ENCODE results near the gene NRXN3. TPM values are rescaled to one million over a fixed set of nuclear protein-coding genes. Genes with fewer than 3 reads are reported as not detected.

Gene NRXN3
- total RNA-seq, 1 experiment from 2014 or later = not detected

DNA sequence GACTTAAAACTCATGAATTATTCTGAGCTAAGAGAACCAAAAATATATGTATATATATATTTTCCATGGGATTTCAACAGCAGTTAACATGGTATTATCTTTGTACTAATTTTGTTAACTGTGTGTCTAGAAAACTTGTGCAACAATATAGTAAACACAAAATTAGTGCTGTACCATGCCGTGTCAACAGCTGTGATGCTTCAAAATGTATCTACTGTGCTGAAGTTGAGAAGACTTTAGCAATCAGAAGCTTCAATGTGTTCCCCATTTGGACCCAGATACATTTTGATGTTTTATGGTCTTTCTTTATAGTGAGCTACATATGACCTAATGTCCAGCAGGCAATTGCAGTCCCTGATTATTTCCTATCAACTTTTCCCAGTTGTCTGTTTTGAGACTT lies 1635.5 kb downstream of the NRXN3 start:
- POLR2A ChIA-PET = no interaction called here
- Histone ChIP-seq H4K20me1 (ENCODE audit: insufficient read depth) (no peaks in the 10 kb centered on the region), H3K9me3 (ENCODE audit: control insufficient read depth in 1 of 2, insufficient read depth in 1 of 2, low read depth in 1 of 2, low read length in 2 of 2) (peaks cover 4 to 22% of the 10 kb centered on the region in 2 experiments; a peak in 2 of 4 replicates), H3K79me2 (ENCODE audit: insufficient read depth, low read length) (no peaks in the 10 kb centered on the region), H3K4me2 (ENCODE audit: low read length) (no peak overlapping the region), H3K36me3 (ENCODE audit: control insufficient read depth in 1 of 2, insufficient read depth in 2 of 2, low read length in 2 of 2) (no peaks in the 10 kb centered on the region), H3K9me2 (ENCODE audit: insufficient read depth) (no peaks in the 10 kb centered on the region), H2AFZ (ENCODE audit: low read depth, low read length, poor library complexity, severe bottlenecking) (no peak overlapping the region), H3K9ac (ENCODE audit: low read length) (no peak overlapping the region), H3K4me1 (ENCODE audit: control insufficient read depth in 1 of 2, insufficient read depth in 2 of 2, low read length in 2 of 2) (no peaks in the 10 kb centered on the region), H3K27me3 (ENCODE audit: insufficient read depth, low read length) (no peaks in the 10 kb centered on the region), H3K27ac (ENCODE audit: low read depth, low read length) (no peak overlapping the region), H3K4me3 (replicated peaks in 1 of 2; ENCODE audit: low read depth in 1 of 2, low read length in 2 of 2) (no peak overlapping the region)
- ATAC-seq (no peak), DNase-seq (ENCODE audit: low read depth, low spot score) (no peak)
- CTCF ChIA-PET = no interaction called here
- intact Hi-C loops (cut with micrococcal nuclease) = no loop called here
- TF ChIP-seq, protein P1, sequence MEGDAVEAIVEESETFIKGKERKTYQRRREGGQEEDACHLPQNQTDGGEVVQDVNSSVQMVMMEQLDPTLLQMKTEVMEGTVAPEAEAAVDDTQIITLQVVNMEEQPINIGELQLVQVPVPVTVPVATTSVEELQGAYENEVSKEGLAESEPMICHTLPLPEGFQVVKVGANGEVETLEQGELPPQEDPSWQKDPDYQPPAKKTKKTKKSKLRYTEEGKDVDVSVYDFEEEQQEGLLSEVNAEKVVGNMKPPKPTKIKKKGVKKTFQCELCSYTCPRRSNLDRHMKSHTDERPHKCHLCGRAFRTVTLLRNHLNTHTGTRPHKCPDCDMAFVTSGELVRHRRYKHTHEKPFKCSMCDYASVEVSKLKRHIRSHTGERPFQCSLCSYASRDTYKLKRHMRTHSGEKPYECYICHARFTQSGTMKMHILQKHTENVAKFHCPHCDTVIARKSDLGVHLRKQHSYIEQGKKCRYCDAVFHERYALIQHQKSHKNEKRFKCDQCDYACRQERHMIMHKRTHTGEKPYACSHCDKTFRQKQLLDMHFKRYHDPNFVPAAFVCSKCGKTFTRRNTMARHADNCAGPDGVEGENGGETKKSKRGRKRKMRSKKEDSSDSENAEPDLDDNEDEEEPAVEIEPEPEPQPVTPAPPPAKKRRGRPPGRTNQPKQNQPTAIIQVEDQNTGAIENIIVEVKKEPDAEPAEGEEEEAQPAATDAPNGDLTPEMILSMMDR (IDR thresholded peaks at IDR 0.05 in 2 of 3, conservative IDR thresholded peaks at IDR 0.05 in 1 of 3; ENCODE audit: borderline replicate concordance in 1 of 3, insufficient read depth in 1 of 3, low read depth in 2 of 3, low read length in 2 of 3) = no peak
- no peak for TF ChIP-seq SIN3A (IDR thresholded peaks at IDR 0.05; ENCODE audit: low read depth)
- TF ChIP-seq, protein P2, sequence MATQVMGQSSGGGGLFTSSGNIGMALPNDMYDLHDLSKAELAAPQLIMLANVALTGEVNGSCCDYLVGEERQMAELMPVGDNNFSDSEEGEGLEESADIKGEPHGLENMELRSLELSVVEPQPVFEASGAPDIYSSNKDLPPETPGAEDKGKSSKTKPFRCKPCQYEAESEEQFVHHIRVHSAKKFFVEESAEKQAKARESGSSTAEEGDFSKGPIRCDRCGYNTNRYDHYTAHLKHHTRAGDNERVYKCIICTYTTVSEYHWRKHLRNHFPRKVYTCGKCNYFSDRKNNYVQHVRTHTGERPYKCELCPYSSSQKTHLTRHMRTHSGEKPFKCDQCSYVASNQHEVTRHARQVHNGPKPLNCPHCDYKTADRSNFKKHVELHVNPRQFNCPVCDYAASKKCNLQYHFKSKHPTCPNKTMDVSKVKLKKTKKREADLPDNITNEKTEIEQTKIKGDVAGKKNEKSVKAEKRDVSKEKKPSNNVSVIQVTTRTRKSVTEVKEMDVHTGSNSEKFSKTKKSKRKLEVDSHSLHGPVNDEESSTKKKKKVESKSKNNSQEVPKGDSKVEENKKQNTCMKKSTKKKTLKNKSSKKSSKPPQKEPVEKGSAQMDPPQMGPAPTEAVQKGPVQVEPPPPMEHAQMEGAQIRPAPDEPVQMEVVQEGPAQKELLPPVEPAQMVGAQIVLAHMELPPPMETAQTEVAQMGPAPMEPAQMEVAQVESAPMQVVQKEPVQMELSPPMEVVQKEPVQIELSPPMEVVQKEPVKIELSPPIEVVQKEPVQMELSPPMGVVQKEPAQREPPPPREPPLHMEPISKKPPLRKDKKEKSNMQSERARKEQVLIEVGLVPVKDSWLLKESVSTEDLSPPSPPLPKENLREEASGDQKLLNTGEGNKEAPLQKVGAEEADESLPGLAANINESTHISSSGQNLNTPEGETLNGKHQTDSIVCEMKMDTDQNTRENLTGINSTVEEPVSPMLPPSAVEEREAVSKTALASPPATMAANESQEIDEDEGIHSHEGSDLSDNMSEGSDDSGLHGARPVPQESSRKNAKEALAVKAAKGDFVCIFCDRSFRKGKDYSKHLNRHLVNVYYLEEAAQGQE (IDR thresholded peaks at IDR 0.05; ENCODE audit: low read depth) = no peak
- TF ChIP-seq ELF1 (IDR thresholded peaks at IDR 0.05; ENCODE audit: borderline replicate concordance, low read depth) = no peak
- TF ChIP-seq JUND (IDR thresholded peaks at IDR 0.05) = no peak
- no peak for TF ChIP-seq YY1 (IDR thresholded peaks at IDR 0.05; ENCODE audit: extremely low read depth, insufficient replicate concordance, low read depth, low read length)
- TF ChIP-seq RAD21 (IDR thresholded peaks at IDR 0.05; ENCODE audit: low read depth) = no peak
- TF ChIP-seq POLR2A (IDR thresholded peaks at IDR 0.05; ENCODE audit: borderline replicate concordance, extremely low read depth, insufficient read depth, insufficient read length) = no peak
- RAD21 ChIA-PET (ENCODE audit: low non-redundant PET in 1 of 2, low total read pairs in 2 of 2, uncharacterized antibody in 2 of 2, unreplicated experiment in 2 of 2) = no interaction called here
- BruUV-seq (replicated peaks) = no TSS peak

Data from HCT116 (cell line).